ENCODE data around the gene TAPBPL.

DNA sequence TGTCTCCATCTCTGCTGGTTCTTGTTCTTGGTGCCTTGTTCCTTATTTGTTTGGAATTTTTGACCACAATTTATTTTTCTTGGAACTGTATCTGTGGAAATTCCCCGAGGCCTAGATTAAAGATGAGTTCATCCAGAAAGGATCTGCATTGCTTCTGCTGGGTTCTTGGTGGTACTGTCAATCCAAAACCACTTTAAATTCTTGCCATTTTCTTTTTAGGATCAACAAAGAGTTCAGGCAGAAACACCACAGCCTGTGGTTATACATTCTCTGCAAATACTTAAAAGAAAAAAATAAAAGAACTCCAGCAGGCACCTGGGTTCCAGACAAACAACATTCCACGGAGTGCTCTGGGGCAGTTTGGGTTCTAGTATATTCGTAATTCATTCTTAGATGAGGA lies 24.6 kb downstream of the TAPBPL start:
- TF ChIP-seq EZH2 (IDR thresholded peaks at IDR 0.05; ENCODE audit: low read length) (no peak), CTCF (optimal IDR thresholded peaks at IDR 0.05 in 1 of 3, IDR thresholded peaks at IDR 0.05 in 1 of 3, conservative IDR thresholded peaks at IDR 0.05 in 1 of 3; ENCODE audit: extremely low read depth in 1 of 3, insufficient read depth in 2 of 3, low read length in 3 of 3) (no peak)
